GM19395 (cell line): ENCODE results near the gene KLHL14.
A peak's percentile ranks its signal among the peaks of the same experiment; 100 is the strongest.

Source experiments
- ATAC-seq: cut with Tn5 transposase; IDR thresholded peaks from one replicate; pipeline ENCODE4 v1.9.1; 2021; ENCODE audit warnings: mild to moderate bottlenecking, moderate library complexity; ENCODE audit not compliant: unreplicated experiment

The KLHL14 gene

GRCh38 chr18:32770666-32771168 lies 2.1 kb downstream of the KLHL14 start:
- ATAC-seq: no peak

- no peak for ATAC-seq
Observed at GRCh38 chr18:32770054-32770665, 2.7 kb downstream of the KLHL14 start.

- ATAC-seq: no peak
Observed at GRCh38 chr18:32769586-32770053, 3.2 kb downstream of the KLHL14 start.

GRCh38 chr18:32769071-32769585 lies 3.7 kb downstream of the KLHL14 start:
- no peak for ATAC-seq

GRCh38 chr18:32767400-32767799 lies 5.4 kb downstream of the KLHL14 start:
- ATAC-seq: no peak

GRCh38 chr18:32764611-32765244 lies 8.1 kb downstream of the KLHL14 start:
- ATAC-seq: no peak

GRCh38 chr18:32763293-32763692 lies 9.5 kb downstream of the KLHL14 start:
- ATAC-seq: no peak

GRCh38 chr18:32761231-32761630 lies 11.6 kb downstream of the KLHL14 start:
- ATAC-seq: no peak

- peak; percentile 97 for ATAC-seq
Observed at GRCh38 chr18:32760391-32760790, 12.4 kb downstream of the KLHL14 start.

- ATAC-seq: peak; percentile 50
Observed at GRCh38 chr18:32759611-32760167, 13.1 kb downstream of the KLHL14 start.

- ATAC-seq: no peak
Observed at GRCh38 chr18:32754508-32755263, 18.1 kb downstream of the KLHL14 start.

GRCh38 chr18:32753656-32754260 lies 19.1 kb downstream of the KLHL14 start:
- ATAC-seq: no peak

- ATAC-seq: no peak
Observed at GRCh38 chr18:32750328-32750727, 22.5 kb downstream of the KLHL14 start.

GRCh38 chr18:32749809-32750208 lies 23.0 kb downstream of the KLHL14 start:
- ATAC-seq: no peak

GRCh38 chr18:32742579-32742978 lies 30.2 kb downstream of the KLHL14 start:
- ATAC-seq: no peak

GRCh38 chr18:32735781-32736180 lies 37.0 kb downstream of the KLHL14 start:
- no peak for ATAC-seq

GRCh38 chr18:32734442-32734841 lies 38.4 kb downstream of the KLHL14 start:
- no peak for ATAC-seq

- ATAC-seq: no peak
Observed at GRCh38 chr18:32732165-32732564, 40.7 kb downstream of the KLHL14 start.

GRCh38 chr18:32730620-32731091 lies 42.2 kb downstream of the KLHL14 start:
- ATAC-seq: peak; percentile 99

- ATAC-seq: no peak
Observed at GRCh38 chr18:32730068-32730467, 42.8 kb downstream of the KLHL14 start.
